Measurements from ENCODE around the gene RPE.

- no peak for TF ChIP-seq POLR2A (IDR thresholded peaks at IDR 0.05)
- TF ChIP-seq, protein P1, sequence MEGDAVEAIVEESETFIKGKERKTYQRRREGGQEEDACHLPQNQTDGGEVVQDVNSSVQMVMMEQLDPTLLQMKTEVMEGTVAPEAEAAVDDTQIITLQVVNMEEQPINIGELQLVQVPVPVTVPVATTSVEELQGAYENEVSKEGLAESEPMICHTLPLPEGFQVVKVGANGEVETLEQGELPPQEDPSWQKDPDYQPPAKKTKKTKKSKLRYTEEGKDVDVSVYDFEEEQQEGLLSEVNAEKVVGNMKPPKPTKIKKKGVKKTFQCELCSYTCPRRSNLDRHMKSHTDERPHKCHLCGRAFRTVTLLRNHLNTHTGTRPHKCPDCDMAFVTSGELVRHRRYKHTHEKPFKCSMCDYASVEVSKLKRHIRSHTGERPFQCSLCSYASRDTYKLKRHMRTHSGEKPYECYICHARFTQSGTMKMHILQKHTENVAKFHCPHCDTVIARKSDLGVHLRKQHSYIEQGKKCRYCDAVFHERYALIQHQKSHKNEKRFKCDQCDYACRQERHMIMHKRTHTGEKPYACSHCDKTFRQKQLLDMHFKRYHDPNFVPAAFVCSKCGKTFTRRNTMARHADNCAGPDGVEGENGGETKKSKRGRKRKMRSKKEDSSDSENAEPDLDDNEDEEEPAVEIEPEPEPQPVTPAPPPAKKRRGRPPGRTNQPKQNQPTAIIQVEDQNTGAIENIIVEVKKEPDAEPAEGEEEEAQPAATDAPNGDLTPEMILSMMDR (IDR thresholded peaks at IDR 0.05 in 8 of 11, conservative IDR thresholded peaks at IDR 0.05 in 3 of 11): peak; percentile 35 to 70 (median 62)
- TF ChIP-seq POLR2AphosphoS5 (IDR thresholded peaks at IDR 0.05): no peak
Observed at GRCh38 chr2:209977386-209978239, 24.8 kb upstream of the RPE start.
